Right lobe of liver (tissue), 6 donors: ENCODE measurements around the gene TMIE. TPM values are rescaled to one million over a fixed set of nuclear protein-coding genes. Genes with fewer than 3 reads are reported as not detected.

Source experiments
- ATAC-seq, 4 donors: fragments of 200-7000 bp; cut with Tn5 transposase; one replicate each; pipeline ENCODE4 v1.9.1; 2020; ENCODE audit warnings: mild to moderate bottlenecking in 4 of 4, moderate library complexity in 4 of 4
- DNase-seq, 3 donors: peaks; one replicate each; pipeline ENCODE4 v3.0.0-alpha.2; 2020
- H3K27ac ChIP-seq, 3 donors: fragments of 200-600 bp; one replicate each; pipeline ENCODE4 v1.8.0; 2022
- H3K27me3 ChIP-seq, 2 donors: fragments of 200-600 bp; one replicate each; pipeline ENCODE4 v1.8.0; 2022
- H3K36me3 ChIP-seq, 4 donors: fragments of 200-600 bp; sonication (generic) in 1 of 4; one replicate each; pipeline versions ENCODE4 v1.5.1 to v1.8.0; 2017 to 2022; ENCODE audit warnings: control low read depth in 1 of 4
- H3K4me1 ChIP-seq, 4 donors: fragments of 200-600 bp; sonication (generic) in 1 of 4; one replicate each; pipeline versions ENCODE4 v1.5.1 to v1.8.0; 2017 to 2022; ENCODE audit warnings: control low read depth in 1 of 4
- H3K4me3 ChIP-seq, 3 donors: fragments of 200-600 bp; one replicate each; pipeline ENCODE4 v1.8.0; 2022
- H3K9me3 ChIP-seq, 4 donors: fragments of 200-600 bp; sonication (generic) in 1 of 4; one replicate each; pipeline versions ENCODE4 v1.5.1 to v1.8.0; 2017 to 2022; ENCODE audit warnings: control low read depth in 1 of 4
- POLR2A ChIP-seq: fragments of 450-650 bp; IDR thresholded peaks from one replicate; pipeline ENCODE4 v1.6.1; 2017; ENCODE audit warnings: antibody characterized with exemption, mild to moderate bottlenecking
- WGBS: methylation state at CpG from one replicate; pipeline ENCODE4 v1.1.6; 2018; ENCODE audit warnings: low coverage, low lambda C conversion rate; ENCODE audit not compliant: insufficient coverage; ENCODE audit errors: missing lambda C conversion rate; 5-methylcytosine and 5-hydroxymethylcytosine counted together
- intact Hi-C, 2 donors: fragments of 100-400 bp; cut with DNase I; formaldehyde crosslinking; loops; one replicate each; pipeline versions ENCODE4 v1.11.2 to v1.14.1; 2022
- total RNA-seq, 6 experiments: library from RNA; depleted of rRNA in 2 of 6; stranded (reverse); fragments of >200 nt in 2 of 6; fragmentation: NEBNext Ultra II Directional in 3 of 6; extraction: Animal tissue kit (Norgen Biotek cat#: 25700) in 3 of 6; gene quantifications; one replicate each; pipeline versions ENCODE4 v1.1.0 to v1.2.4, GENCODE V29; 2016 to 2023
- TF ChIP-seq, protein P1 (sequence below), 4 donors: fragments of 200-600 bp in 3 of 4; fragments of 450-650 bp in 1 of 4; IDR thresholded peaks; one replicate each; pipeline versions ENCODE4 v1.5.1 to v1.8.0; 2016 to 2022; ENCODE audit warnings: antibody characterized with exemption in 4 of 4, mild to moderate bottlenecking in 2 of 4
- donor health status: DM: no; HTN: yes; CAD: no.
- donor health status: DM: no; HTN: no; CAD: no.
- donor health status: DM: no; HTN: no; CAD: no.
- donor health status: DM: no; HTN: yes; CAD: no.
- donor health status: DM: no; HTN: yes; CAD: no.

Gene TMIE
- total RNA-seq, 6 experiments from 2014 or later: 0.21 to 0.79 (median 0.34) TPM

DNA sequence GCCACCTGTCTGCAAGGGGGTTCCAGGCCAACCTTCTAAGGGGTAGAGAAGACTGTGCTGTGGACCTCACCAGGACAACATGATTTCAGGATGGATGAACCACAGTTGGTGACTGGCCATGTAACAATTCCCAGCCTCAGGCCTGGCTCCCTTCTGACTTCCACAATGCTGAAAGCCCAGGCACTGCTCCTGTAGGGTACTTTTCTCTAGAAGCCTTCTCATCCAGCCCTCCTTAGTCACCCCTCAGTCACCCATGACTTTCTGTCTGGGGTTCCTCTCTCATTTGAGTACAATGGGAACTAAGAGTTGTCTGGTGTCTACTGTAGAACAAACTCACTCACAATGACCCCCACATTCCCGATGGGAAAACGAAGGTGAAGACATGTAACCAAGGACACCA lies 16.3 kb upstream of the TMIE start:
- WGBS: 75% methylated on average over 2 of the region's 2 CpGs
- Histone ChIP-seq H3K4me1 (no peaks in the 10 kb centered on the region), H3K9me3 (no peaks in the 10 kb centered on the region), H3K4me3 (no peak overlapping the region), H3K27me3 (no peaks in the 10 kb centered on the region), H3K36me3 (no peaks in the 10 kb centered on the region), H3K27ac (no peak overlapping the region)
- TF ChIP-seq POLR2A: no peak
- TF ChIP-seq, protein P1, sequence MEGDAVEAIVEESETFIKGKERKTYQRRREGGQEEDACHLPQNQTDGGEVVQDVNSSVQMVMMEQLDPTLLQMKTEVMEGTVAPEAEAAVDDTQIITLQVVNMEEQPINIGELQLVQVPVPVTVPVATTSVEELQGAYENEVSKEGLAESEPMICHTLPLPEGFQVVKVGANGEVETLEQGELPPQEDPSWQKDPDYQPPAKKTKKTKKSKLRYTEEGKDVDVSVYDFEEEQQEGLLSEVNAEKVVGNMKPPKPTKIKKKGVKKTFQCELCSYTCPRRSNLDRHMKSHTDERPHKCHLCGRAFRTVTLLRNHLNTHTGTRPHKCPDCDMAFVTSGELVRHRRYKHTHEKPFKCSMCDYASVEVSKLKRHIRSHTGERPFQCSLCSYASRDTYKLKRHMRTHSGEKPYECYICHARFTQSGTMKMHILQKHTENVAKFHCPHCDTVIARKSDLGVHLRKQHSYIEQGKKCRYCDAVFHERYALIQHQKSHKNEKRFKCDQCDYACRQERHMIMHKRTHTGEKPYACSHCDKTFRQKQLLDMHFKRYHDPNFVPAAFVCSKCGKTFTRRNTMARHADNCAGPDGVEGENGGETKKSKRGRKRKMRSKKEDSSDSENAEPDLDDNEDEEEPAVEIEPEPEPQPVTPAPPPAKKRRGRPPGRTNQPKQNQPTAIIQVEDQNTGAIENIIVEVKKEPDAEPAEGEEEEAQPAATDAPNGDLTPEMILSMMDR (IDR thresholded peaks at IDR 0.05): no peak
- intact Hi-C loops: no loop called here
- ATAC-seq (no peak), DNase-seq (no peak)

GRCh38 chr3:46685446-46685845 lies 15.7 kb upstream of the TMIE start:
- ATAC-seq (no peak), DNase-seq (no peak)
- intact Hi-C loops: no loop called here
- Histone ChIP-seq H3K4me3 (no peak overlapping the region), H3K4me1 (no peaks in the 10 kb centered on the region), H3K27me3 (no peaks in the 10 kb centered on the region), H3K36me3 (no peaks in the 10 kb centered on the region), H3K9me3 (no peaks in the 10 kb centered on the region), H3K27ac (no peak overlapping the region)
- WGBS: 100% methylated on average over 6 of the region's 9 CpGs
- TF ChIP-seq POLR2A: no peak
- TF ChIP-seq, protein P1 (IDR thresholded peaks at IDR 0.05): no peak

DNA sequence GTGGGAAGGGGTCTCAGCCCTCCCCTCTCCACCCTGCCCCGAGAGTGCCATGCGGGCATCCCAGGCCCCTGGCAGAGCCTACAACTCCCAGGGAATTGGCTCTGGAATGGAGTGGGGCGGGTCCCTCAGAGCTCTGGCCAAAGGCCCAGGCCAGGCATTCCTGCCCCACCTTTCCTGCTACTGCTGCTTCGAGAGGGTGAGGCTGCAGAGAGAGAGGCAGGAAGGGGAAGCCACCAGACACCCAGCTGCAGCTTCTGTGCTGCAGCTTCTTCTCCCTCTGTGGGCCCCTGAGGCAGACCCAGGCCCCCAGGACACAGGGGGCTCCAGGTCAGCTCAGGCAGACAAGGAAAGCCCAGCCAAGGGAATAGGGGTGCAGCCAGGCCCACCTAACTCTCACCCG lies 10.4 kb upstream of the TMIE start:
- TF ChIP-seq, protein P1 (IDR thresholded peaks at IDR 0.05): no peak
- TF ChIP-seq POLR2A: no peak
- no peaks in the 10 kb centered on the region for H3K9me3 ChIP-seq
- no peaks in the 10 kb centered on the region for H3K27me3 ChIP-seq
- no peak overlapping the region for H3K27ac ChIP-seq
- intact Hi-C loops: no loop called here
- ATAC-seq: no peak
- H3K4me3 ChIP-seq: no peak overlapping the region
- peaks cover 0 to 18% (median 4%) of the 10 kb centered on the region in 4 donors for H3K4me1 ChIP-seq
- no peaks in the 10 kb centered on the region for H3K36me3 ChIP-seq
- DNase-seq: no peak
- WGBS: 40% methylated on average over 2 of the region's 5 CpGs

DNA sequence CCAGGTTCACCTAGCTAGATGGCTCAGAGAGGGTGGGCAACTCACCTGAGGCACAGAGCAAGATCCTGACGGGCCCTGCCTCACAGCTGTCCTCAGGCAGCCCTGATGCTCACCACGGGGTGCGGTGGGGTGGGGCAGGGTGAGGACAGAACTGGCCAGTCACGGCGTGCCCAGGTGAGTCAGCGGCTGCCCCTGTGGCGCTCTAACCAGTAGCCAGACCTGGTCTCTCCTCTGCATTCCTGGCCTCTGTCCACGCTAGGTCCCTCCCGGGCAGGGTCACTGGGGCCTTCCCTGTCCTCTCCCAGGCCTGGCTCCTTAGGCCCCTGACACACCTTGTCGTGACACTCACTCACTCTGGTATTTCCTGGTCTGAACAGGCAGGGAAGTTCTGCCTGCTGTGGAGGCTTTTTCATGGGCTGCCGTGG lies 8.6 kb upstream of the TMIE start:
- WGBS: 0% methylated on average over 1 of the region's 11 CpGs
- ATAC-seq (peak; percentile 10 to 63 (median 34)), DNase-seq (peak; percentile 71 to 85 (median 74))
- H3K9me3 ChIP-seq: no peaks in the 10 kb centered on the region
- peaks cover 0 to 25% (median 4%) of the 10 kb centered on the region in 4 donors for H3K4me1 ChIP-seq
- TF ChIP-seq POLR2A: peak; percentile 40
- TF ChIP-seq, protein P1 (IDR thresholded peaks at IDR 0.05): no peak
- intact Hi-C loops: no loop called here
- peak overlapping the region; percentile 61 to 77 (median 69) for H3K4me3 ChIP-seq
- no peaks in the 10 kb centered on the region for H3K36me3 ChIP-seq
- peak overlapping the region; percentile 66 to 81 (median 70) for H3K27ac ChIP-seq
- H3K27me3 ChIP-seq: no peaks in the 10 kb centered on the region
